Large intestine (tissue), 12 donors: ENCODE data around the gene SLC44A1. TPM values are rescaled to one million over a fixed set of nuclear protein-coding genes. Genes with fewer than 3 reads are reported as not detected.

Experiments
- DNase-seq, 2 donors: peaks; one replicate each; pipeline versions ENCODE4 v3.0.0 to v3.0.0-alpha.2; 2013
- H3K27ac ChIP-seq: one replicate; pipeline ENCODE4 v1.5.1; 2013; ENCODE audit warnings: low read length
- H3K27me3 ChIP-seq: 2 replicates; pipeline ENCODE4 v1.6.1; 2013; ENCODE audit warnings: low read length; ENCODE audit not compliant: control insufficient read depth, insufficient read depth
- H3K36me3 ChIP-seq: 2 replicates; pipeline ENCODE4 v1.6.1; 2013; ENCODE audit warnings: low read length; ENCODE audit not compliant: control insufficient read depth, insufficient read depth
- H3K4me1 ChIP-seq: one replicate; pipeline ENCODE4 v1.6.1; 2013; ENCODE audit warnings: low read length; ENCODE audit not compliant: control insufficient read depth, insufficient read depth
- H3K4me3 ChIP-seq: one replicate; pipeline ENCODE4 v1.5.1; 2013; ENCODE audit warnings: low read length
- H3K9me3 ChIP-seq: one replicate; pipeline ENCODE4 v1.6.1; 2013; ENCODE audit warnings: mild to moderate bottlenecking, low read depth, low read length, moderate library complexity; ENCODE audit not compliant: control insufficient read depth
- WGBS: methylation state at CpG from one replicate; pipeline ENCODE4 v1.1.5; 2013; ENCODE audit warnings: low lambda C conversion rate; ENCODE audit not compliant: insufficient coverage; 5-methylcytosine and 5-hydroxymethylcytosine counted together
- long read RNA-seq, 11 donors: transcript quantifications; one replicate each; lab custom pipeline, GENCODE V29; 2026
- polyA plus RNA-seq: library from polyadenylated mRNA; unstranded; fragments of 120-200 nt; gene quantifications from one replicate; pipeline ENCODE4 v1.2.1, GENCODE V29; 2013

SLC44A1 gene
- polyA plus RNA-seq = 49.8 TPM
- long read RNA-seq, donor 1, full-length matches to known transcripts = 7 of 12 reads
- long read RNA-seq, donor 1, partial matches to known transcripts = 5 of 12 reads
- long read RNA-seq, donor 1, other reads (novel, unspliced or antisense) = 0 of 12 reads
- long read RNA-seq, donor 2, full-length matches to known transcripts = 12 of 42 reads
- long read RNA-seq, donor 2, partial matches to known transcripts = 30 of 42 reads
- long read RNA-seq, donor 2, other reads (novel, unspliced or antisense) = 0 of 42 reads
- long read RNA-seq, donor 3 = 0 reads
- long read RNA-seq, donor 4, full-length matches to known transcripts = 2 of 2 reads
- long read RNA-seq, donor 4, partial matches to known transcripts = 0 of 2 reads
- long read RNA-seq, donor 4, other reads (novel, unspliced or antisense) = 0 of 2 reads
- long read RNA-seq, donor 5, full-length matches to known transcripts = 10 of 10 reads
- long read RNA-seq, donor 5, partial matches to known transcripts = 0 of 10 reads
- long read RNA-seq, donor 5, other reads (novel, unspliced or antisense) = 0 of 10 reads
- long read RNA-seq, donor 6, full-length matches to known transcripts = 9 of 18 reads
- long read RNA-seq, donor 6, partial matches to known transcripts = 9 of 18 reads
- long read RNA-seq, donor 6, other reads (novel, unspliced or antisense) = 0 of 18 reads
- long read RNA-seq, donor 7, full-length matches to known transcripts = 6 of 14 reads
- long read RNA-seq, donor 7, partial matches to known transcripts = 8 of 14 reads
- long read RNA-seq, donor 7, other reads (novel, unspliced or antisense) = 0 of 14 reads
- long read RNA-seq, donor 8, full-length matches to known transcripts = 13 of 45 reads
- long read RNA-seq, donor 8, partial matches to known transcripts = 32 of 45 reads
- long read RNA-seq, donor 8, other reads (novel, unspliced or antisense) = 0 of 45 reads
- long read RNA-seq, donor 9, full-length matches to known transcripts = 6 of 46 reads
- long read RNA-seq, donor 9, partial matches to known transcripts = 40 of 46 reads
- long read RNA-seq, donor 9, other reads (novel, unspliced or antisense) = 0 of 46 reads
- long read RNA-seq, donor 10, full-length matches to known transcripts = 11 of 30 reads
- long read RNA-seq, donor 10, partial matches to known transcripts = 19 of 30 reads
- long read RNA-seq, donor 10, other reads (novel, unspliced or antisense) = 0 of 30 reads
- long read RNA-seq, donor 11, full-length matches to known transcripts = 11 of 11 reads
- long read RNA-seq, donor 11, partial matches to known transcripts = 0 of 11 reads
- long read RNA-seq, donor 11, other reads (novel, unspliced or antisense) = 0 of 11 reads

DNA sequence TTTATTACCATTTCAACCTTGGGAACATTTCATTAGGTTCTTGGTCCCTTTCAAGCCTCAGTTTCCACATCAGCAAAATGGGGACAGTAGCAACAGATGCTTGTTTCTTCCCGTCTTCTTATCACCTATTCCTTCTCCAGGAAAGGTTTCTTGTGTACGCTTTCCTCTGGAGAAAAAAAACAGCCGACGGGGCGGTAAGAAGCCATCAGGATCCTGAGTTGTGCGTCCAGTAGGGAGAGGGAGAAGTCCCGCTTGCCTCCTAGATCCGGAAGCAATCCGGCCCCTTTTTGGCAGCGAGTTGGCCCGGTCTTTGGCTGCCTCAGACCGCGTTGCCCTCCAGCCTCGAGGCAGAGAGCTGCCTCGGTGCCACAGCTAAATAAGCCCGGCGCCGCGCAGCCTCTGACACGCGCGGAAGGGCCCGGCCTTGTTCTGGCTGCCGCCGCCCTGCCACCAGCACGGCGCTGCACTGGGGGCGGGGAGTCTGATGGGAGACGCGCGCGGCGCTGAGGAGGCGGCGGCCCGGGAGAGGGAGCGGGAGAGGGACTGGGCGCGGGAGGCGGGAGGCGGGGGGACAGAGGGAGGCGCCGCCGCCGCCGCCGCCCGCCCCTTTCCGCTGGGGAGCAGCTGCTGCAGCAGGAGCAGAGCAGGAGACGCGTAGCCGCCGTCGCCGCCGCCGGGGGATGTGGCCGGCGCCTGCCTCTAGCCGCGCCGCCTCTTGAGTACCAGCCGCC, at the start of gene SLC44A1:
TSS of gene SLC44A1 (plus strand) at position 649 of the 731 bp plus-strand sequence. CDS start 218 bp downstream, outside the sequence.
- peak within 1 kb of the TSS; percentile 89 for H3K4me3 ChIP-seq
- 17% methylated on average over 1 of the region's 63 CpGs for WGBS
- no peaks in the 10 kb centered on the region for H3K27me3 ChIP-seq
- peaks cover 10% of the 10 kb centered on the region for H3K4me1 ChIP-seq
- no peaks in the 10 kb centered on the region for H3K36me3 ChIP-seq
- no peaks in the 10 kb centered on the region for H3K9me3 ChIP-seq
- peak; percentile 97 to 99 for DNase-seq
- peak within 1 kb of the TSS; percentile 90 for H3K27ac ChIP-seq

DNA sequence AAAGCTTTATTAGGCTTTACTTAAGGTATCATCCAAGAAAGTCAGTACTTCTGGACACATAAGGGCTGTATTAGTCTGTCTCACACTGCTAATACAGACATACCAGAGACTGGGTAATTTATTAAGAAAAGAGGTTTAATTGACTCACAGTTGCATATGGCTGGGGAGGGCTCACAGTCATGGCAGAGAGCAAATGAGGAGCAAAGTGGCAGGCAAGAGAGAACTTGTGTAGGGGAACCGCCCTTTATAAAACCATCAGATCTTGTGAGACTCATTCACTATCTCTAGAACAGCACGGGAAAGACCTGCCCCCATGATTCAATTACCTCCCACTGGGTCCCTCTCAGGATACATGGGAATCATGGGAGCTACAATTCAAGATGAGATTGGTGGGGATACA, 49.2 kb upstream of the SLC44A1 start:
- no peak for DNase-seq
- Histone ChIP-seq H3K27me3 (no peaks in the 10 kb centered on the region), H3K4me1 (no peaks in the 10 kb centered on the region), H3K36me3 (no peaks in the 10 kb centered on the region), H3K27ac (no peak overlapping the region), H3K4me3 (no peak overlapping the region), H3K9me3 (no peaks in the 10 kb centered on the region)
- WGBS = no CpG with 5 or more reads among the region's 2 CpGs

DNA sequence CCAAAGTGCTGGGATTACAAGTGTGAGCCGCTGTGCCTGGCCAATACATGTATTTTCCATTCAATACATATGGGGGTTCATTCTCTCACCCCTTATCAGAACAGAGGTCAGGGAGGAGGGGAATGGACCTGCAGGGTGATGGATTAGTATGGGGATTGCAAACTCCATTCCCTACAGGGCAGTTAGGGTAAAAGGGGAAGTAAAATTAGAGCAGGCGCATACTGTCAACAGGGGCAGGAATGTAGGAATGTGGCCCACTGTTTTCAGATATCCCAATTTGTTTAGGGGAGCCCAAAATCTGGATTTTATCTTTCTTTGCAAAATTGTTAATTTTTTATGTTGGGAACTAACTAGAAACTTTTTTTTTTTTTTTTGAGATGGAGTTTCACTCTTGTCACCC, 46.4 kb upstream of the SLC44A1 start:
- Histone ChIP-seq H3K36me3 (no peaks in the 10 kb centered on the region), H3K4me3 (no peak overlapping the region), H3K27ac (no peak overlapping the region), H3K9me3 (no peaks in the 10 kb centered on the region), H3K4me1 (no peaks in the 10 kb centered on the region), H3K27me3 (no peaks in the 10 kb centered on the region)
- WGBS = no CpG with 5 or more reads among the region's 2 CpGs
- DNase-seq = no peak

DNA sequence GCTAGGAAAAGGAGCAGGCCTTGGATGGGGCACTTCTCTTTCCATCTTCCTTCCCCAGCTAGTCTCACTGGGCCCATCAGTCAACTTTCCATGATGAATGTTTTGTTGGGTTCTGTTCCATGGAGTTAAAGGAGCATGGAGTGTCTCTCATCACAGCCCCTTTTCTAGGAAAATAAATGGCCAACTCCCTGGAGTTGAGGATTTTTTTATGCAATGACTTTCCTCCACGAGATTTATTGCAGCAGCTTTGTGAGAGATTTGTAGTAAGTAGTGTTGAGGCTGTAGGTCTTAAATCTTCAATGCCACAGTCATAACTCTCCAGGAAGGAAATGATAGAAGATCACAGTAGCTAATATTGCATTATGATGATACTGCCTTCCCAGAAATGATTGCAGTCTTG, 45.6 kb upstream of the SLC44A1 start:
- H3K4me3 ChIP-seq = no peak overlapping the region
- H3K9me3 ChIP-seq = no peaks in the 10 kb centered on the region
- H3K27ac ChIP-seq = no peak overlapping the region
- no peaks in the 10 kb centered on the region for H3K4me1 ChIP-seq
- DNase-seq = no peak
- no CpG with 5 or more reads among the region's 1 CpG for WGBS
- H3K36me3 ChIP-seq = no peaks in the 10 kb centered on the region
- no peaks in the 10 kb centered on the region for H3K27me3 ChIP-seq

DNA sequence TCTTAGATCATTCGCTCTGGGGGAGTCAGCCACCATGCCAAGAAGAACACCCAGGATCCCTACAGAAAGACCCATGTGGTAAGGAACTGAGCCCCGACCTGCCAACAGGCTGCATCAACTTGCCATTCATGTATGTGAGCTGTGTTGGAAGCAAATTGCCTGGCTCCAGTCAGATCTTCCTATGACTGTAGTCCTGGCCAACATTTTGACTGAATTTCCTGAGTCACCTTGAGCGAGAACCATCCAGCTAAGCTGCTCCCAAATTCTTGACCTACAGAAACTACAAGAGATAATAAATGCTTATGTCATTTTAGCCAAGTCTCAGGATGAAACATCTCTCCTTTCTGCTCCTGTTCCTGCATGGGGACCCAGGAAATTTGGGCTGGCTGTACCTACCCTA, 40.0 kb upstream of the SLC44A1 start:
- H3K4me3 ChIP-seq = no peak overlapping the region
- no peaks in the 10 kb centered on the region for H3K4me1 ChIP-seq
- no peaks in the 10 kb centered on the region for H3K36me3 ChIP-seq
- no peaks in the 10 kb centered on the region for H3K27me3 ChIP-seq
- DNase-seq = no peak
- WGBS = no CpG with 5 or more reads among the region's 3 CpGs
- no peaks in the 10 kb centered on the region for H3K9me3 ChIP-seq
- H3K27ac ChIP-seq = no peak overlapping the region

DNA sequence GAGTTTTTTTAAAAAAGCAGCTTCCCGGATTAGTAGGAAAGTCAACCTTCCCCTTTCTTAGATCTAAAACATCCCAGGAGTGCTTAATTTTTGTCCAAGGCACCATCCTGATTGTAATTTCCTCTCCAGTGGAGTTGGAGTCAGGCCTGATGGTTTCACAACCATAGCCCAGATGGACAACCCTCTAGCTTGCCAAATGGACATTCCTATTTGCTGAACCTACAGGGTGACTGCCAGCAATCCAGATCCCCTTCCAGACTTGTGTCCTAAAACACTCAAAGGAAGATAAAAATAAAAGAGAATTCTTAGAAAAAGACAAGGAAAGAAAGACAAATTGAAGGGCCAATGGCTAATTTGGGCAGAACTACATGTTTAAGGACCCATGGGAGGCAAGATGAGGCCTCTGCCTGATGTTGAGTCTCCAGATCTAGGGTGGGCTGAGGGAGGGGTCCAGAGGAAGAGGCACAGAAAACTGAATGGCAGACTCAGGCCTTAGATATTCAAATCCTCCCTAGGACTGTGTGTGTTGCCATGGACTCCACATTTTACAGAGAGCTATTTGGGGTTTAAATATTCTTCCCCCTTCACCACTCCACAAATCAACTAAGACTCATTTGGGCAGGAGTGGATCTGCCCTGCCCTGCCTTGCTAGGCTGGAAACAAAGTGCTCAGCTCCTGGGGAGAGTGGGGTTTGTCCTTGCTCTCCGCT, 38.5 kb upstream of the SLC44A1 start:
- no peaks in the 10 kb centered on the region for H3K27me3 ChIP-seq
- no peaks in the 10 kb centered on the region for H3K4me1 ChIP-seq
- WGBS = 90% methylated on average over 2 of the region's 2 CpGs
- H3K36me3 ChIP-seq = no peaks in the 10 kb centered on the region
- H3K27ac ChIP-seq = no peak overlapping the region
- no peak overlapping the region for H3K4me3 ChIP-seq
- no peaks in the 10 kb centered on the region for H3K9me3 ChIP-seq
- DNase-seq = peak; percentile 6 to 7

DNA sequence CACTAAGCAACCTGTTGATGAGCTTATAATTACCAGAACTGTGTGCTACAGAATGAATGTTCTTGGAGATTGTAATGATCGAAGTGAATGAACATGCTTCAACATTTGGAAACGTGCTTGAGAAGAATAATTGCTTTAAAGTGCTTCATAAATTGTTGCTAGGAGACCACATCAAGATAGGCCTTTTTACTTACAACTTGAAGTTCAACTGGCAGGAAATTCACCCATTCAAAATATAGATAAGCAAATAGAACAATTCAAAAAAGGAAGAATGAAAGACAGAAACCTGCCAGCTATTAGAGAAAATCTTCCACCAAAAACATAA, 38.0 kb upstream of the SLC44A1 start:
- Histone ChIP-seq H3K27me3 (no peaks in the 10 kb centered on the region), H3K27ac (no peak overlapping the region), H3K4me3 (no peak overlapping the region), H3K36me3 (no peaks in the 10 kb centered on the region), H3K9me3 (no peaks in the 10 kb centered on the region), H3K4me1 (no peaks in the 10 kb centered on the region)
- WGBS = no CpG with 5 or more reads among the region's 2 CpGs
- DNase-seq = no peak

DNA sequence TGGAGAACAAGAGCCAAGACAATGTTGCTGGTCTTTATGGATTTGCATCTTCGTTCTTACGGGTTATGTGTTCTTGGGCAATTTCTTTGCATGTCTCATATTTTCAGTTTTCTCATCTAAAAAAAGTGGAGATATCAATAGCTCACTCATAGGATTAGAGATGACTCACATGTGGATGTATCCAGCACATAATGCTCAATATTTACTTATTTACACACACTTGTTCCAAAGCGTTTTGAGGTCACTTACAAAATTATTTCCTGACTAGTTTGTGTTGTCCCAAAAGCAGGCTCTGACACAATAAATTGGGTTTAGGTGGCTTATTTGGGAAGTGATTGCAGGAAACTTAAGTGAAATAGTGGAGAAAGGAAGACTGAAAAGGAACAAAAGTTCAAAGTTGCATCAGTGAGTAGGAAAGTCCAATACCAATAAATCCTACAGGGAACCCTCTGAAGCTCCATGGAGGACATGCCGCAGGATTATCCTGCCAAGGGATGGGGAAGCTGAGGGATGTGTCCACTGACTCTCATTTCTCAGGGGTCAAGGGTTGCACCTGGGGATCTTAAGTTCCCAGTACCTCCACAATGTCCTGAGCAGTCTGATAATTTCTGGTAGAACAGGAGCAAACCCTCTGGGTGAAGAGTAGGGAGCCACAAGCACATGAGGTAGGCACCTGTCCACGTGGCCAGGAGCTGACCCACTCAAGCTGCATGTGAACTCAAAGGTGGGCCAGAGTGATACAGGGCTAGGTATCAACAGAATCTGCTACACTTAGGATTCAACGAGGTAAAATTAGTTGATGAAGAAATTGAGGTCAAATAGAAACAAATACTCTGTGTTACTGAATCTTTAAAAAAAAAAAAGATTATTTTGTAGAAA, 37.4 kb upstream of the SLC44A1 start:
- Histone ChIP-seq H3K27ac (no peak overlapping the region), H3K4me3 (no peak overlapping the region), H3K4me1 (no peaks in the 10 kb centered on the region), H3K9me3 (no peaks in the 10 kb centered on the region), H3K36me3 (no peaks in the 10 kb centered on the region), H3K27me3 (no peaks in the 10 kb centered on the region)
- DNase-seq = peak; percentile 28 to 67
- 94% methylated on average over 3 of the region's 6 CpGs for WGBS
